ENCODE data around the gene AP2A2. TPM values are rescaled to one million over a fixed set of nuclear protein-coding genes. Genes with fewer than 3 reads are reported as not detected.

Gene AP2A2
- total RNA-seq, 1 experiment from 2014 or later, result 55.5 TPM

DNA sequence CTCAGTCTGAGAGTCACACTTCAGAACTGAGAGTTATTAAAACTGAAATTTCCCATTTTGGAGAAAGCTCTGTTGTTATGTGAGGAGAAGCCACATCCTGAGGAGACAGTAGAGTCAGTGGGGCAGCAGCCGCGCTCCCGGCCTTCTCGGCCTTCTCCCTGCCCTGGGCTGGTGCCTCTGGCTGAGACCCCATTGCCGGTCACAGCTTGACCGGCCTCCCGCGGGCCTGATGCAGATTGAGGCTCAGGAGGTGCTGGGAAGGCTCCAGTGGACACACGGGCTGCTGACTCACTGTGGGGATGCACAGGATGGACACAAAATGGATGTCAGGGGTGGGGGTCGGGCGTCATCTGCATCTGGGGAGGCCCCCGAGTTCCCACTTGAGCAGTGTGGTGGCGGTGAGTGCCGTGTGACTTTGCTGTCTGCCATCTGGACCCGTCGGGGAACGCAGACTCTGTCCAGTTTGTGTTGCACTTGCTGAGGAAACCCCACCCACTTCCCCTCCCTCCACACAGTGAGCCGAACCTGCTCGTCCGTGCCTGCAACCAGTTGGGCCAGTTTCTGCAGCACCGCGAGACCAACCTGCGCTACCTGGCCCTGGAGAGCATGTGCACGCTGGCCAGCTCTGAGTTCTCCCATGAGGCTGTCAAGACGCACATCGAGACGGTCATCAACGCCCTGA is 60.7 kb downstream of the AP2A2 start:
- ChIA-PET POLR2A (no interaction called here), RAD21 (ENCODE audit: low non-redundant PET in 1 of 2, low total read pairs in 2 of 2, uncharacterized antibody in 2 of 2, unreplicated experiment in 2 of 2) (no interaction called here), CTCF (no interaction called here)
- TF ChIP-seq RAD21 (IDR thresholded peaks at IDR 0.05; ENCODE audit: low read depth), result no peak
- TF ChIP-seq, protein P1, sequence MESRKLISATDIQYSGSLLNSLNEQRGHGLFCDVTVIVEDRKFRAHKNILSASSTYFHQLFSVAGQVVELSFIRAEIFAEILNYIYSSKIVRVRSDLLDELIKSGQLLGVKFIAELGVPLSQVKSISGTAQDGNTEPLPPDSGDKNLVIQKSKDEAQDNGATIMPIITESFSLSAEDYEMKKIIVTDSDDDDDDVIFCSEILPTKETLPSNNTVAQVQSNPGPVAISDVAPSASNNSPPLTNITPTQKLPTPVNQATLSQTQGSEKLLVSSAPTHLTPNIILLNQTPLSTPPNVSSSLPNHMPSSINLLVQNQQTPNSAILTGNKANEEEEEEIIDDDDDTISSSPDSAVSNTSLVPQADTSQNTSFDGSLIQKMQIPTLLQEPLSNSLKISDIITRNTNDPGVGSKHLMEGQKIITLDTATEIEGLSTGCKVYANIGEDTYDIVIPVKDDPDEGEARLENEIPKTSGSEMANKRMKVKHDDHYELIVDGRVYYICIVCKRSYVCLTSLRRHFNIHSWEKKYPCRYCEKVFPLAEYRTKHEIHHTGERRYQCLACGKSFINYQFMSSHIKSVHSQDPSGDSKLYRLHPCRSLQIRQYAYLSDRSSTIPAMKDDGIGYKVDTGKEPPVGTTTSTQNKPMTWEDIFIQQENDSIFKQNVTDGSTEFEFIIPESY (IDR thresholded peaks at IDR 0.05; ENCODE audit: extremely low read depth, insufficient replicate concordance, low read length), result no peak
- no peak for TF ChIP-seq ELF1 (IDR thresholded peaks at IDR 0.05; ENCODE audit: borderline replicate concordance, low read depth)
- TF ChIP-seq EZH2phosphoT487 (IDR thresholded peaks at IDR 0.05; ENCODE audit: borderline replicate concordance), result no peak
- DNase-seq (ENCODE audit: low read depth, low spot score), result no peak
- intact Hi-C loops (cut with micrococcal nuclease), result no loop called here
- Histone ChIP-seq H3K27ac (ENCODE audit: low read depth, low read length) (no peak overlapping the region), H3K4me1 (ENCODE audit: control insufficient read depth in 1 of 2, insufficient read depth in 2 of 2, low read length in 2 of 2) (no peaks in the 10 kb centered on the region), H3K9ac (ENCODE audit: low read length) (no peak overlapping the region), H3K4me3 (replicated peaks in 1 of 2; ENCODE audit: low read depth in 1 of 2, low read length in 2 of 2) (no peak overlapping the region), H3K79me2 (ENCODE audit: insufficient read depth, low read length) (no peaks in the 10 kb centered on the region; the same call in 1 of the 2 replicates), H4K20me1 (ENCODE audit: insufficient read depth) (no peaks in the 10 kb centered on the region), H2AFZ (ENCODE audit: low read depth, low read length, poor library complexity, severe bottlenecking) (no peak overlapping the region), H3K9me3 (ENCODE audit: control insufficient read depth in 1 of 2, insufficient read depth in 1 of 2, low read depth in 1 of 2, low read length in 2 of 2) (no peaks in the 10 kb centered on the region), H3K4me2 (ENCODE audit: low read length) (no peak overlapping the region), H3K9me2 (ENCODE audit: insufficient read depth) (no peaks in the 10 kb centered on the region), H3K27me3 (ENCODE audit: insufficient read depth, low read length) (no peaks in the 10 kb centered on the region), H3K36me3 (ENCODE audit: control insufficient read depth in 1 of 2, insufficient read depth in 2 of 2, low read length in 2 of 2) (peaks cover 21 to 31% of the 10 kb centered on the region in 2 experiments)
- no TSS peak for BruUV-seq (replicated peaks)
- ATAC-seq, result no peak

- no peaks in the 10 kb centered on the region for H3K4me1 ChIP-seq (ENCODE audit: control insufficient read depth in 1 of 2, insufficient read depth in 2 of 2, low read length in 2 of 2)
- H4K20me1 ChIP-seq (ENCODE audit: insufficient read depth), result no peaks in the 10 kb centered on the region
- H3K9me3 ChIP-seq (ENCODE audit: control insufficient read depth in 1 of 2, insufficient read depth in 1 of 2, low read depth in 1 of 2, low read length in 2 of 2), result no peaks in the 10 kb centered on the region
- no peak overlapping the region for H3K4me3 ChIP-seq (replicated peaks in 1 of 2; ENCODE audit: low read depth in 1 of 2, low read length in 2 of 2)
- ChIA-PET POLR2A (no interaction called here), CTCF (no interaction called here), RAD21 (ENCODE audit: low non-redundant PET in 1 of 2, low total read pairs in 2 of 2, uncharacterized antibody in 2 of 2, unreplicated experiment in 2 of 2) (no interaction called here)
- no peak for DNase-seq (ENCODE audit: low read depth, low spot score)
- H3K9me2 ChIP-seq (ENCODE audit: insufficient read depth), result no peaks in the 10 kb centered on the region
- ATAC-seq, result no peak
- no peak overlapping the region for H3K27ac ChIP-seq (ENCODE audit: low read depth, low read length)
- no peaks in the 10 kb centered on the region for H3K27me3 ChIP-seq (ENCODE audit: insufficient read depth, low read length)
- H2AFZ ChIP-seq (ENCODE audit: low read depth, low read length, poor library complexity, severe bottlenecking), result no peak overlapping the region
- peaks cover 17 to 31% of the 10 kb centered on the region in 2 experiments for H3K36me3 ChIP-seq (ENCODE audit: control insufficient read depth in 1 of 2, insufficient read depth in 2 of 2, low read length in 2 of 2)
- H3K9ac ChIP-seq (ENCODE audit: low read length), result no peak overlapping the region
- BruUV-seq (replicated peaks), result no TSS peak
- intact Hi-C loops (cut with micrococcal nuclease), result no loop called here
- no peak overlapping the region for H3K4me2 ChIP-seq (ENCODE audit: low read length)
- H3K79me2 ChIP-seq (ENCODE audit: insufficient read depth, low read length), result no peaks in the 10 kb centered on the region; the same call in 1 of the 2 replicates
- TF ChIP-seq SRF (IDR thresholded peaks at IDR 0.05; ENCODE audit: low read depth), result no peak
- TF ChIP-seq CTCF (IDR thresholded peaks at IDR 0.05 in 2 of 3, conservative IDR thresholded peaks at IDR 0.05 in 1 of 3; ENCODE audit: borderline replicate concordance in 1 of 3, insufficient read depth in 1 of 3, low read depth in 2 of 3, low read length in 2 of 3), result no peak
- TF ChIP-seq EZH2phosphoT487 (IDR thresholded peaks at IDR 0.05; ENCODE audit: borderline replicate concordance), result no peak
- no peak for TF ChIP-seq TCF7L2 (IDR thresholded peaks at IDR 0.05; ENCODE audit: borderline replicate concordance, extremely low read depth, insufficient read depth, insufficient read length)
- no peak for TF ChIP-seq POLR2A (IDR thresholded peaks at IDR 0.05; ENCODE audit: borderline replicate concordance, extremely low read depth, insufficient read depth, insufficient read length)
- TF ChIP-seq SIN3A (IDR thresholded peaks at IDR 0.05; ENCODE audit: low read depth), result no peak
- no peak for TF ChIP-seq MAX (IDR thresholded peaks at IDR 0.05)
- TF ChIP-seq POLR2AphosphoS5 (IDR thresholded peaks at IDR 0.05; ENCODE audit: low read depth, low read length), result no peak
- no peak for TF ChIP-seq ELF1 (IDR thresholded peaks at IDR 0.05; ENCODE audit: borderline replicate concordance, low read depth)
- TF ChIP-seq RAD21 (IDR thresholded peaks at IDR 0.05; ENCODE audit: low read depth), result no peak
- no peak for TF ChIP-seq ATF3 (IDR thresholded peaks at IDR 0.05)
These were observed 61.3 kb downstream of the AP2A2 start for GRCh38 chr11:986952-987305.
